ENCODE data around the gene RALGPS1. TPM values are rescaled to one million over a fixed set of nuclear protein-coding genes. Genes with fewer than 3 reads are reported as not detected.

Gene RALGPS1
- total RNA-seq, 4 donors from 2014 or later: 27.3 to 42.1 (median 39.1) TPM

GRCh38 chr9:127137640-127138360 lies 223.2 kb downstream of the RALGPS1 start:
- no peaks in the 10 kb centered on the region for H3K36me3 ChIP-seq
- 95 to 97% methylated on average over 11 of the region's 11 CpGs for WGBS, 2 donors
- H3K9me3 ChIP-seq: no peaks in the 10 kb centered on the region
- DNase-seq: no peak
- no peak for TF ChIP-seq CTCF (IDR thresholded peaks at IDR 0.05)
- no peaks in the 10 kb centered on the region for H3K27me3 ChIP-seq
- no peak overlapping the region for H3K27ac ChIP-seq
- peaks cover 28 to 38% of the 10 kb centered on the region in 2 donors for H3K4me1 ChIP-seq
- intact Hi-C loops (cut with DNase I): no loop called here
- no peak overlapping the region for H3K4me3 ChIP-seq (replicated peaks in 1 of 3)

- H3K9me3 ChIP-seq: no peaks in the 10 kb centered on the region
- no peak overlapping the region for H3K4me3 ChIP-seq (replicated peaks in 1 of 3)
- no peak for TF ChIP-seq CTCF (IDR thresholded peaks at IDR 0.05)
- TF ChIP-seq POLR2A (IDR thresholded peaks at IDR 0.05): no peak
- WGBS, 2 donors: 86 to 90% methylated on average over 3 to 4 of the region's 4 CpGs
- no peak for DNase-seq
- H3K4me1 ChIP-seq: peaks cover 25 to 36% of the 10 kb centered on the region in 2 donors
- H3K27me3 ChIP-seq: no peaks in the 10 kb centered on the region
- intact Hi-C loops (cut with DNase I): no loop called here
- H3K27ac ChIP-seq: no peak overlapping the region
- no peaks in the 10 kb centered on the region for H3K36me3 ChIP-seq
Measured at GRCh38 chr9:127138444-127138843, 223.9 kb downstream of the RALGPS1 start.

- 96 to 98% methylated on average over 5 to 7 of the region's 8 CpGs for WGBS, 2 donors
- DNase-seq: no peak
- TF ChIP-seq CTCF (IDR thresholded peaks at IDR 0.05) (no peak), POLR2A (IDR thresholded peaks at IDR 0.05) (no peak)
- no peaks in the 10 kb centered on the region for H3K27me3 ChIP-seq
- peaks cover 17 to 28% of the 10 kb centered on the region in 2 donors for H3K4me1 ChIP-seq
- no peak overlapping the region for H3K27ac ChIP-seq
- intact Hi-C loops (cut with DNase I): no loop called here
- H3K9me3 ChIP-seq: no peaks in the 10 kb centered on the region
- H3K36me3 ChIP-seq: no peaks in the 10 kb centered on the region
- H3K4me3 ChIP-seq (replicated peaks in 1 of 3): no peak overlapping the region
Measured at GRCh38 chr9:127139071-127139731, 224.6 kb downstream of the RALGPS1 start.

- no peak overlapping the region for H3K27ac ChIP-seq
- intact Hi-C loops (cut with DNase I): no loop called here
- H3K4me3 ChIP-seq (replicated peaks in 1 of 3): no peak overlapping the region
- H3K27me3 ChIP-seq: no peaks in the 10 kb centered on the region
- 96 to 99% methylated on average over 6 of the region's 6 CpGs for WGBS, 2 donors
- peaks cover 15 to 23% of the 10 kb centered on the region in 2 donors for H3K4me1 ChIP-seq
- no peak for DNase-seq
- H3K9me3 ChIP-seq: no peaks in the 10 kb centered on the region
- no peaks in the 10 kb centered on the region for H3K36me3 ChIP-seq
- TF ChIP-seq POLR2A (IDR thresholded peaks at IDR 0.05): no peak
Measured at GRCh38 chr9:127139775-127140174, 225.2 kb downstream of the RALGPS1 start.

- 96 to 97% methylated on average over 6 of the region's 6 CpGs for WGBS, 2 donors
- Histone ChIP-seq H3K36me3 (no peaks in the 10 kb centered on the region), H3K4me3 (replicated peaks in 1 of 3) (no peak overlapping the region), H3K4me1 (peaks cover 15 to 20% of the 10 kb centered on the region in 2 donors), H3K27me3 (no peaks in the 10 kb centered on the region), H3K27ac (no peak overlapping the region), H3K9me3 (no peaks in the 10 kb centered on the region)
- intact Hi-C loops (cut with DNase I): no loop called here
- DNase-seq: no peak
- TF ChIP-seq POLR2A (IDR thresholded peaks at IDR 0.05) (no peak), CTCF (IDR thresholded peaks at IDR 0.05) (no peak)
Measured at GRCh38 chr9:127140181-127140580, 225.6 kb downstream of the RALGPS1 start.
